ENCODE results near the gene OXA1L. TPM values are rescaled to one million over a fixed set of nuclear protein-coding genes. Genes with fewer than 3 reads are reported as not detected.
A peak's percentile ranks its signal among the peaks of the same experiment; 100 is the strongest.

The OXA1L gene
- total and polyA plus RNA-seq, 2 experiments from 2014 or later = 59.4 to 88.1 TPM

- Histone ChIP-seq H2AFZ (no peak overlapping the region), H3K4me2 (no peak overlapping the region), H3K9me3 (ENCODE audit: low read depth) (no peaks in the 10 kb centered on the region), H3K27ac (no peak overlapping the region), H3K79me2 (peaks cover 9% of the 10 kb centered on the region), H3K27me3 (no peaks in the 10 kb centered on the region), H3K4me3 (no peak overlapping the region), H4K20me1 (ENCODE audit: insufficient read depth, poor library complexity, severe bottlenecking) (no peaks in the 10 kb centered on the region), H3K36me3 (replicated peaks; ENCODE audit: insufficient read depth, low read depth) (no peaks in the 10 kb centered on the region), H3K9me2 (replicated peaks; ENCODE audit: insufficient read depth) (no peaks in the 10 kb centered on the region), H3K4me1 (ENCODE audit: insufficient read depth) (peaks cover 8% of the 10 kb centered on the region)
- 89% methylated on average over 1 of the region's 1 CpG for WGBS (ENCODE audit: low lambda C conversion rate, missing lambda C conversion rate)
- no peak for DNase-seq (ENCODE audit: low spot score)
- TF ChIP-seq CTCF (IDR thresholded peaks at IDR 0.05; ENCODE audit: poor library complexity) (no peak), EZH2phosphoT487 (IDR thresholded peaks at IDR 0.05; ENCODE audit: low read depth, severe bottlenecking, unreplicated experiment) (no peak), EZH2 (IDR thresholded peaks at IDR 0.05; ENCODE audit: borderline replicate concordance) (no peak)
Measured at GRCh38 chr14:22761734-22762133, 4.8 kb upstream of the OXA1L start.

- no peaks in the 10 kb centered on the region for H3K36me3 ChIP-seq (replicated peaks; ENCODE audit: insufficient read depth, low read depth)
- TF ChIP-seq CTCF (IDR thresholded peaks at IDR 0.05; ENCODE audit: poor library complexity) (no peak), EZH2phosphoT487 (IDR thresholded peaks at IDR 0.05; ENCODE audit: low read depth, severe bottlenecking, unreplicated experiment) (no peak), EZH2 (IDR thresholded peaks at IDR 0.05; ENCODE audit: borderline replicate concordance) (no peak)
- no peaks in the 10 kb centered on the region for H3K9me2 ChIP-seq (replicated peaks; ENCODE audit: insufficient read depth)
- H3K27ac ChIP-seq = no peak overlapping the region
- H3K79me2 ChIP-seq = peaks cover 34% of the 10 kb centered on the region
- H2AFZ ChIP-seq = no peak overlapping the region
- H3K4me1 ChIP-seq (ENCODE audit: insufficient read depth) = peaks cover 16% of the 10 kb centered on the region
- H3K27me3 ChIP-seq = no peaks in the 10 kb centered on the region
- no peaks in the 10 kb centered on the region for H4K20me1 ChIP-seq (ENCODE audit: insufficient read depth, poor library complexity, severe bottlenecking)
- no peak for DNase-seq (ENCODE audit: low spot score)
- H3K9me3 ChIP-seq (ENCODE audit: low read depth) = no peaks in the 10 kb centered on the region
- WGBS (ENCODE audit: low lambda C conversion rate, missing lambda C conversion rate) = 90% methylated on average over 4 of the region's 4 CpGs
- H3K4me3 ChIP-seq = no peak overlapping the region
- H3K4me2 ChIP-seq = no peak overlapping the region
Measured at GRCh38 chr14:22764382-22764781, 2.1 kb upstream of the OXA1L start.

- Histone ChIP-seq H3K9me3 (ENCODE audit: low read depth) (no peaks in the 10 kb centered on the region), H3K4me2 (peak overlapping the region; percentile 93), H3K4me1 (ENCODE audit: insufficient read depth) (peaks cover 16% of the 10 kb centered on the region), H4K20me1 (ENCODE audit: insufficient read depth, poor library complexity, severe bottlenecking) (no peaks in the 10 kb centered on the region), H3K9me2 (replicated peaks; ENCODE audit: insufficient read depth) (no peaks in the 10 kb centered on the region), H3K27me3 (no peaks in the 10 kb centered on the region), H3K79me2 (peaks cover 34% of the 10 kb centered on the region), H3K36me3 (replicated peaks; ENCODE audit: insufficient read depth, low read depth) (no peaks in the 10 kb centered on the region), H3K4me3 (peak overlapping the region; percentile 64), H3K27ac (peak overlapping the region; percentile 50), H2AFZ (no peak overlapping the region)
- no peak for TF ChIP-seq CTCF (IDR thresholded peaks at IDR 0.05; ENCODE audit: poor library complexity)
- TF ChIP-seq EZH2phosphoT487 (IDR thresholded peaks at IDR 0.05; ENCODE audit: low read depth, severe bottlenecking, unreplicated experiment) = no peak
- no peak for TF ChIP-seq EZH2 (IDR thresholded peaks at IDR 0.05; ENCODE audit: borderline replicate concordance)
- no peak for DNase-seq (ENCODE audit: low spot score)
- 4% methylated on average over 6 of the region's 6 CpGs for WGBS (ENCODE audit: low lambda C conversion rate, missing lambda C conversion rate)
Measured at GRCh38 chr14:22767323-22767589, 768 bp downstream of the OXA1L start.

- H3K4me1 ChIP-seq (ENCODE audit: insufficient read depth) = peaks cover 16% of the 10 kb centered on the region
- H3K4me2 ChIP-seq = no peak overlapping the region
- H2AFZ ChIP-seq = no peak overlapping the region
- DNase-seq (ENCODE audit: low spot score) = no peak
- H3K9me2 ChIP-seq (replicated peaks; ENCODE audit: insufficient read depth) = no peaks in the 10 kb centered on the region
- no peaks in the 10 kb centered on the region for H3K9me3 ChIP-seq (ENCODE audit: low read depth)
- 96% methylated on average over 4 of the region's 4 CpGs for WGBS (ENCODE audit: low lambda C conversion rate, missing lambda C conversion rate)
- H3K27me3 ChIP-seq = no peaks in the 10 kb centered on the region
- no peaks in the 10 kb centered on the region for H4K20me1 ChIP-seq (ENCODE audit: insufficient read depth, poor library complexity, severe bottlenecking)
- no peak overlapping the region for H3K4me3 ChIP-seq
- no peak overlapping the region for H3K27ac ChIP-seq
- peaks cover 34% of the 10 kb centered on the region for H3K79me2 ChIP-seq
- no peaks in the 10 kb centered on the region for H3K36me3 ChIP-seq (replicated peaks; ENCODE audit: insufficient read depth, low read depth)
- TF ChIP-seq EZH2 (IDR thresholded peaks at IDR 0.05; ENCODE audit: borderline replicate concordance) = no peak
- no peak for TF ChIP-seq EZH2phosphoT487 (IDR thresholded peaks at IDR 0.05; ENCODE audit: low read depth, severe bottlenecking, unreplicated experiment)
- no peak for TF ChIP-seq CTCF (IDR thresholded peaks at IDR 0.05; ENCODE audit: poor library complexity)
Measured at GRCh38 chr14:22768947-22769346, 2.5 kb downstream of the OXA1L start.

Measured in hepatocyte (in vitro differentiated cells).